Measurements from ENCODE around the gene TBC1D22A.

DNA sequence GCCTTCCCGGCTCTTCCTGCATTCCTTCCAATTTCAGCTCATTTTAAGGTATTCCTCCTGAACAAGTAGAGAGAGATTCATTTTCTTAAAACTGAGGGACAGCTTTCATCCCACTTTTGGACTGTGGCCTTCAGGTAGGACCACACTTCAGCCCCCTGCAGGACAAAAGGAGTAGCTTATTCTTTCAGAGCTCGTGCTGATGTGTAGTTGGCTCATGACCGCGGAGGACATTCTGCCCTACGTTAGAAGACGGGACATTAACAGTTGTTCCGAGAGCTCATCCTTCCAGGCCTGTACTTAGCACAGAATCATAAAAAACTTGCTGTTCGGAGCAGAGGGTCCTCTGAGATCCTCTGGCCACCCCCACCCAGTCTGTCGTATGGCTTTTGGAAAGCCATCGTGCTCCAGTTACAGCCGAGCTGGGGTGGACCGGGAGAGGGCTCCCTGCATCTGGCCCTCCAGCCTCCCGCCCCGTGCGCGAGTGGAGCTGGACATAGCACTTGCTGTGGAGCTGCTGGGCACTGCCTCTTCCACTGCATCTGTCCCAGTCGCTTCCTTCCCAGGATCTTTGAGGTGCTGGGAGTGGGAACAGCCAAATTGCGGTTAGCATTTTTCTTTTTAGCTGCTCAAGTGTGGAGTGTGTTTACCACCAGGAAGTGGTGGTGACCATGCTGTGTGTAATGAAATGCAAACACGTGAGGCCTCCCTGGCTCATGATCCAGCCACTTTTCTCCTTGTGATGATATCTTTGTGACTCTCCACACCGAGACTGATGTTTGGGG, 250.3 kb downstream of the TBC1D22A start:
- no peak for TF ChIP-seq HIVEP1 (CRISPR knock-in tag; IDR thresholded peaks at IDR 0.05)
- TF ChIP-seq NONO (IDR thresholded peaks at IDR 0.05; ENCODE audit: low read depth in 2 of 2, low read length in 1 of 2) = no peak
- no peak for TF ChIP-seq ELF4 (CRISPR knock-in tag; IDR thresholded peaks at IDR 0.05)
- no peak for TF ChIP-seq ESRRA (IDR thresholded peaks at IDR 0.05; ENCODE audit: borderline replicate concordance, low read depth)
- TF ChIP-seq SOX6 (IDR thresholded peaks at IDR 0.05) = no peak
- no peak for TF ChIP-seq SIN3A (IDR thresholded peaks at IDR 0.05; ENCODE audit: borderline replicate concordance in 2 of 2, control insufficient read depth in 1 of 2, low read depth in 2 of 2, low read length in 2 of 2)
- TF ChIP-seq MAZ (CRISPR knock-in tag; conservative IDR thresholded peaks at IDR 0.05 in 1 of 2, IDR thresholded peaks at IDR 0.05 in 1 of 2) = no peak
- TF ChIP-seq, protein P1, sequence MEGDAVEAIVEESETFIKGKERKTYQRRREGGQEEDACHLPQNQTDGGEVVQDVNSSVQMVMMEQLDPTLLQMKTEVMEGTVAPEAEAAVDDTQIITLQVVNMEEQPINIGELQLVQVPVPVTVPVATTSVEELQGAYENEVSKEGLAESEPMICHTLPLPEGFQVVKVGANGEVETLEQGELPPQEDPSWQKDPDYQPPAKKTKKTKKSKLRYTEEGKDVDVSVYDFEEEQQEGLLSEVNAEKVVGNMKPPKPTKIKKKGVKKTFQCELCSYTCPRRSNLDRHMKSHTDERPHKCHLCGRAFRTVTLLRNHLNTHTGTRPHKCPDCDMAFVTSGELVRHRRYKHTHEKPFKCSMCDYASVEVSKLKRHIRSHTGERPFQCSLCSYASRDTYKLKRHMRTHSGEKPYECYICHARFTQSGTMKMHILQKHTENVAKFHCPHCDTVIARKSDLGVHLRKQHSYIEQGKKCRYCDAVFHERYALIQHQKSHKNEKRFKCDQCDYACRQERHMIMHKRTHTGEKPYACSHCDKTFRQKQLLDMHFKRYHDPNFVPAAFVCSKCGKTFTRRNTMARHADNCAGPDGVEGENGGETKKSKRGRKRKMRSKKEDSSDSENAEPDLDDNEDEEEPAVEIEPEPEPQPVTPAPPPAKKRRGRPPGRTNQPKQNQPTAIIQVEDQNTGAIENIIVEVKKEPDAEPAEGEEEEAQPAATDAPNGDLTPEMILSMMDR (IDR thresholded peaks at IDR 0.05 in 2 of 3, conservative IDR thresholded peaks at IDR 0.05 in 1 of 3; ENCODE audit: insufficient read depth in 2 of 3, low read depth in 1 of 3, low read length in 3 of 3) = peak in 1 of 3 experiments; percentile 13; a peak in 1 of 6 replicates
- TF ChIP-seq POLR2A (conservative IDR thresholded peaks at IDR 0.05) = no peak
- no peak for TF ChIP-seq ZZZ3 (IDR thresholded peaks at IDR 0.05)
- TF ChIP-seq, protein P2, sequence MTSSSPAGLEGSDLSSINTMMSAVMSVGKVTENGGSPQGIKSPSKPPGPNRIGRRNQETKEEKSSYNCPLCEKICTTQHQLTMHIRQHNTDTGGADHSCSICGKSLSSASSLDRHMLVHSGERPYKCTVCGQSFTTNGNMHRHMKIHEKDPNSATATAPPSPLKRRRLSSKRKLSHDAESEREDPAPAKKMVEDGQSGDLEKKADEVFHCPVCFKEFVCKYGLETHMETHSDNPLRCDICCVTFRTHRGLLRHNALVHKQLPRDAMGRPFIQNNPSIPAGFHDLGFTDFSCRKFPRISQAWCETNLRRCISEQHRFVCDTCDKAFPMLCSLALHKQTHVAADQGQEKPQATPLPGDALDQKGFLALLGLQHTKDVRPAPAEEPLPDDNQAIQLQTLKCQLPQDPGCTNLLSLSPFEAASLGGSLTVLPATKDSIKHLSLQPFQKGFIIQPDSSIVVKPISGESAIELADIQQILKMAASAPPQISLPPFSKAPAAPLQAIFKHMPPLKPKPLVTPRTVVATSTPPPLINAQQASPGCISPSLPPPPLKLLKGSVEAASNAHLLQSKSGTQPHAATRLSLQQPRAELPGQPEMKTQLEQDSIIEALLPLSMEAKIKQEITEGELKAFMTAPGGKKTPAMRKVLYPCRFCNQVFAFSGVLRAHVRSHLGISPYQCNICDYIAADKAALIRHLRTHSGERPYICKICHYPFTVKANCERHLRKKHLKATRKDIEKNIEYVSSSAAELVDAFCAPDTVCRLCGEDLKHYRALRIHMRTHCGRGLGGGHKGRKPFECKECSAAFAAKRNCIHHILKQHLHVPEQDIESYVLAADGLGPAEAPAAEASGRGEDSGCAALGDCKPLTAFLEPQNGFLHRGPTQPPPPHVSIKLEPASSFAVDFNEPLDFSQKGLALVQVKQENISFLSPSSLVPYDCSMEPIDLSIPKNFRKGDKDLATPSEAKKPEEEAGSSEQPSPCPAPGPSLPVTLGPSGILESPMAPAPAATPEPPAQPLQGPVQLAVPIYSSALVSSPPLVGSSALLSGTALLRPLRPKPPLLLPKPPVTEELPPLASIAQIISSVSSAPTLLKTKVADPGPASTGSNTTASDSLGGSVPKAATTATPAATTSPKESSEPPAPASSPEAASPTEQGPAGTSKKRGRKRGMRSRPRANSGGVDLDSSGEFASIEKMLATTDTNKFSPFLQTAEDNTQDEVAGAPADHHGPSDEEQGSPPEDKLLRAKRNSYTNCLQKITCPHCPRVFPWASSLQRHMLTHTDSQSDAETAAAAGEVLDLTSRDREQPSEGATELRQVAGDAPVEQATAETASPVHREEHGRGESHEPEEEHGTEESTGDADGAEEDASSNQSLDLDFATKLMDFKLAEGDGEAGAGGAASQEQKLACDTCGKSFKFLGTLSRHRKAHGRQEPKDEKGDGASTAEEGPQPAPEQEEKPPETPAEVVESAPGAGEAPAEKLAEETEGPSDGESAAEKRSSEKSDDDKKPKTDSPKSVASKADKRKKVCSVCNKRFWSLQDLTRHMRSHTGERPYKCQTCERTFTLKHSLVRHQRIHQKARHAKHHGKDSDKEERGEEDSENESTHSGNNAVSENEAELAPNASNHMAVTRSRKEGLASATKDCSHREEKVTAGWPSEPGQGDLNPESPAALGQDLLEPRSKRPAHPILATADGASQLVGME (CRISPR knock-in tag; IDR thresholded peaks at IDR 0.05) = no peak

All from K562 (cell line).